CD4-positive, alpha-beta T cell treated with Interleukin-17A for 4 hours (primary cell): ENCODE measurements around the gene CCT3.
A peak's percentile ranks its signal among the peaks of the same experiment; 100 is the strongest.
"Not testable (repeated sequence)": the region's sequence is repeated elsewhere in the genome, so short reads cannot be mapped to it uniquely, and the experiment has no call there.

Experiments
- DNase-seq: peaks from one replicate; pipeline ENCODE4 v3.0.0-alpha.2; 2020; ENCODE audit warnings: mixed read lengths

The CCT3 gene

GRCh38 chr1:156368157-156368658 lies 30.1 kb upstream of the CCT3 start:
- no peak for DNase-seq

GRCh38 chr1:156367383-156368156 lies 29.5 kb upstream of the CCT3 start:
- no peak for DNase-seq

- no peak for DNase-seq
These were observed 28.5 kb upstream of the CCT3 start for GRCh38 chr1:156366378-156367166.

GRCh38 chr1:156365754-156366153 lies 27.7 kb upstream of the CCT3 start:
- no peak for DNase-seq

- DNase-seq: no peak
These were observed 22.4 kb upstream of the CCT3 start for GRCh38 chr1:156360534-156360933.

GRCh38 chr1:156359973-156360372 lies 21.9 kb upstream of the CCT3 start:
- no peak for DNase-seq

- DNase-seq: no peak
These were observed 21.2 kb upstream of the CCT3 start for GRCh38 chr1:156359249-156359648.

- DNase-seq: no peak
These were observed 20.5 kb upstream of the CCT3 start for GRCh38 chr1:156358641-156359040.

GRCh38 chr1:156357977-156358376 lies 19.9 kb upstream of the CCT3 start:
- DNase-seq: no peak

- peak; percentile 82 for DNase-seq
These were observed 18.9 kb upstream of the CCT3 start for GRCh38 chr1:156356875-156357534.

GRCh38 chr1:156356262-156356874 lies 18.3 kb upstream of the CCT3 start:
- DNase-seq: no peak

- not testable (repeated sequence) for DNase-seq
These were observed 14.4 kb upstream of the CCT3 start for GRCh38 chr1:156352481-156352880.

- DNase-seq: no peak
These were observed 9.2 kb upstream of the CCT3 start for GRCh38 chr1:156347331-156347730.

GRCh38 chr1:156346636-156347035 lies 8.5 kb upstream of the CCT3 start:
- no peak for DNase-seq

GRCh38 chr1:156346035-156346434 lies 7.9 kb upstream of the CCT3 start:
- DNase-seq: not testable (repeated sequence)

GRCh38 chr1:156344409-156344808 lies 6.3 kb upstream of the CCT3 start:
- DNase-seq: no peak

- no peak for DNase-seq
These were observed 4.3 kb upstream of the CCT3 start for GRCh38 chr1:156342166-156342955.

GRCh38 chr1:156337888-156338179 lies 258 bp downstream of the CCT3 start:
- no peak for DNase-seq

GRCh38 chr1:156337052-156337887 lies 822 bp downstream of the CCT3 start:
- no peak for DNase-seq

GRCh38 chr1:156336242-156336641 lies 1.9 kb downstream of the CCT3 start:
- no peak for DNase-seq

- not testable (repeated sequence) for DNase-seq
These were observed 14.9 kb downstream of the CCT3 start for GRCh38 chr1:156323179-156323578.
